Mucosa of descending colon (tissue), 3 donors: Measurements from ENCODE around the gene LRRC39. TPM values are rescaled to one million over a fixed set of nuclear protein-coding genes. Genes with fewer than 3 reads are reported as not detected.
A peak's percentile ranks its signal among the peaks of the same experiment; 100 is the strongest.

Experiments
- ATAC-seq: fragments of 200-7000 bp; cut with Tn5 transposase; one replicate; pipeline ENCODE4 v1.9.1; 2020; ENCODE audit warnings: mild to moderate bottlenecking, moderate library complexity
- DNase-seq, 3 donors: peaks; one replicate each; pipeline ENCODE4 v3.0.0-alpha.2; 2020
- H3K36me3 ChIP-seq: fragments of 200-600 bp; one replicate; pipeline ENCODE4 v1.8.0; 2021; ENCODE audit warnings: low read depth, mild to moderate bottlenecking
- H3K4me1 ChIP-seq: fragments of 200-600 bp; one replicate; pipeline ENCODE4 v1.8.0; 2021; ENCODE audit warnings: low read depth, mild to moderate bottlenecking
- H3K4me3 ChIP-seq: fragments of 200-600 bp; one replicate; pipeline ENCODE4 v1.8.0; 2021; ENCODE audit warnings: mild to moderate bottlenecking
- H3K9me3 ChIP-seq: fragments of 200-600 bp; one replicate; pipeline ENCODE4 v1.8.0; 2021; ENCODE audit warnings: mild to moderate bottlenecking
- intact Hi-C, 2 donors: fragments of 100-400 bp; cut with DNase I in 1 of 2; cut with micrococcal nuclease in 1 of 2; formaldehyde crosslinking; loops; one replicate each; pipeline versions ENCODE4 v1.11.0 to v1.11.1; 2022; cut with DNase I, micrococcal nuclease
- total RNA-seq, 3 donors: library from RNA; stranded (reverse); fragmentation: NEBNext Ultra II Directional in 2 of 3; extraction: Animal tissue kit (Norgen Biotek cat#: 25700) in 2 of 3; gene quantifications; one replicate each; pipeline versions ENCODE4 v1.2.1 to v1.2.4, GENCODE V29; 2021 to 2023
- TF ChIP-seq, protein P1 (sequence below): fragments of 200-600 bp; IDR thresholded peaks from one replicate; pipeline ENCODE4 v1.8.0; 2022; ENCODE audit warnings: antibody characterized with exemption, mild to moderate bottlenecking
- donor health status: DM: no; HTN: no; CAD: no; lungs with moderate emphysema.
- donor health status: DM: no; HTN: no; CAD: no.
- donor health status: DM: no; HTN: yes; CAD: no.

Gene LRRC39
- total RNA-seq, 3 donors from 2014 or later: 0.34 to 0.82 (median 0.49) TPM

- no peak for ATAC-seq
- no peaks in the 10 kb centered on the region for H3K4me1 ChIP-seq
- no peaks in the 10 kb centered on the region for H3K36me3 ChIP-seq
- DNase-seq: peak in 1 of 3 donors; percentile 5
- TF ChIP-seq, protein P1, sequence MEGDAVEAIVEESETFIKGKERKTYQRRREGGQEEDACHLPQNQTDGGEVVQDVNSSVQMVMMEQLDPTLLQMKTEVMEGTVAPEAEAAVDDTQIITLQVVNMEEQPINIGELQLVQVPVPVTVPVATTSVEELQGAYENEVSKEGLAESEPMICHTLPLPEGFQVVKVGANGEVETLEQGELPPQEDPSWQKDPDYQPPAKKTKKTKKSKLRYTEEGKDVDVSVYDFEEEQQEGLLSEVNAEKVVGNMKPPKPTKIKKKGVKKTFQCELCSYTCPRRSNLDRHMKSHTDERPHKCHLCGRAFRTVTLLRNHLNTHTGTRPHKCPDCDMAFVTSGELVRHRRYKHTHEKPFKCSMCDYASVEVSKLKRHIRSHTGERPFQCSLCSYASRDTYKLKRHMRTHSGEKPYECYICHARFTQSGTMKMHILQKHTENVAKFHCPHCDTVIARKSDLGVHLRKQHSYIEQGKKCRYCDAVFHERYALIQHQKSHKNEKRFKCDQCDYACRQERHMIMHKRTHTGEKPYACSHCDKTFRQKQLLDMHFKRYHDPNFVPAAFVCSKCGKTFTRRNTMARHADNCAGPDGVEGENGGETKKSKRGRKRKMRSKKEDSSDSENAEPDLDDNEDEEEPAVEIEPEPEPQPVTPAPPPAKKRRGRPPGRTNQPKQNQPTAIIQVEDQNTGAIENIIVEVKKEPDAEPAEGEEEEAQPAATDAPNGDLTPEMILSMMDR: no peak
- H3K4me3 ChIP-seq: no peak overlapping the region
- no peaks in the 10 kb centered on the region for H3K9me3 ChIP-seq
- intact Hi-C loops: no loop called here
These were observed 9.9 kb upstream of the LRRC39 start for GRCh38 chr1:100187912-100188311.

DNA sequence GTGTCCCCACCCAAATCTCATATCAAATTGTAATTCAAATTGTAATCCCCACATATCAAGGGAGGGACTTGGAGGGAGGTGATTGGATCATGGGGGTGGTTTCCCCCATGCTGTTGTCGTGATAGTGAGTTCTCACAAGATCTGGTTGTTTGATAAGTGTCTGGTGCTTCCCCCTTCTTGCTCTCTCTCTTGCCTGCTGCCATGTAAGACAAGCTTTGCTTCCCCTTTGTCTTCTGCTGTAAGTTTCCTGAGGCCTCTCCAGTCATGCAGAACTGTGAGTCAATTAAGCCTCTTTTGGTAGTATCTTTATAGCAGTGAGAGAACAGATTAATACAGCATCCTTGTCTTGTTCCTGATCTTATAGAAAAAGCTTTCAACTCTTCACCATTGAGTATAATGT, 6.5 kb upstream of the LRRC39 start:
- Histone ChIP-seq H3K36me3 (no peaks in the 10 kb centered on the region), H3K4me3 (no peak overlapping the region), H3K4me1 (no peaks in the 10 kb centered on the region), H3K9me3 (no peaks in the 10 kb centered on the region)
- TF ChIP-seq, protein P1: no peak
- DNase-seq (no peak), ATAC-seq (peak; percentile 20)
- intact Hi-C loops: no loop called here

DNA sequence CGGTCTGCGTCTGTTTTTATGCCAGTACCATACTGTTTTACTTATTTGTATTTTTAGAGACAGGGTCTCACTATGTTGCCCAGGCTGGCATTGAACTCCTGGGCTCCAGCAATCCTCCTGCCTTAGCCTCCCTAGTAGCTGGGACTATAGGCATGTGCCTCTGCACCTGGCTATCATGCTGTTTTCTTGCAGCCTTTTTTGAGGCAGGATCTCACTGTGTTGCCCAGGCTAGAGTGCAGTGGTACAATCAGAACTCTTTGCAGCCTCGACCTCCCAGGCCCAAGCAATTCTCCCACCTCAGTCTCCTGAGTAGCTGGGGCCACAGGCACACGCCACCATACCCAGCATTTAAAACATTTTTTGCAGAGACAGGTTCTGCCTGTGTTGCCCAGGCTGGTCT, 5.3 kb upstream of the LRRC39 start:
- TF ChIP-seq, protein P1: no peak
- H3K9me3 ChIP-seq: no peaks in the 10 kb centered on the region
- DNase-seq: no peak
- no peaks in the 10 kb centered on the region for H3K4me1 ChIP-seq
- no peaks in the 10 kb centered on the region for H3K36me3 ChIP-seq
- intact Hi-C loops: no loop called here
- no peak overlapping the region for H3K4me3 ChIP-seq
- ATAC-seq: no peak

GRCh38 chr1:100177295-100178041, 588 bp downstream of the LRRC39 start:
- H3K36me3 ChIP-seq: no peaks in the 10 kb centered on the region
- H3K9me3 ChIP-seq: no peaks in the 10 kb centered on the region
- no peaks in the 10 kb centered on the region for H3K4me1 ChIP-seq
- H3K4me3 ChIP-seq: no peak overlapping the region
- intact Hi-C loops: no loop called here
- ATAC-seq (no peak), DNase-seq (no peak)
- TF ChIP-seq, protein P1: no peak

GRCh38 chr1:100168051-100168450, 10.0 kb downstream of the LRRC39 start:
- TF ChIP-seq, protein P1: no peak
- DNase-seq: no peak
- intact Hi-C loops: no loop called here
- Histone ChIP-seq H3K36me3 (no peaks in the 10 kb centered on the region), H3K4me1 (no peaks in the 10 kb centered on the region), H3K4me3 (no peak overlapping the region), H3K9me3 (no peaks in the 10 kb centered on the region)
- no peak for ATAC-seq
